Keratinocyte (primary cell): ENCODE measurements around the gene NINJ1. TPM values are rescaled to one million over a fixed set of nuclear protein-coding genes. Genes with fewer than 3 reads are reported as not detected.

Experiments
- DNase-seq: peaks from one replicate; pipeline ENCODE4 v3.0.0-alpha.2; 2011; ENCODE audit warnings: low read depth, missing footprints, low spot score
- FAIRE-seq: peaks from 2 replicates; lab custom pipeline; 2011; peaks lifted over from hg19 to GRCh38; lab: Jason Lieb, UNC
- H2AFZ ChIP-seq: 2 replicates; pipeline ENCODE4 v1.6.0; 2012; ENCODE audit warnings: low read length, control low read depth, inconsistent platforms; ENCODE audit not compliant: control insufficient read depth
- H3K27ac ChIP-seq: 2 replicates; pipeline ENCODE4 v1.5.1; 2011; ENCODE audit warnings: low read length; ENCODE audit not compliant: control insufficient read depth, insufficient read depth
- H3K27me3 ChIP-seq: 3 replicates; pipeline ENCODE4 v1.6.0; 2011; ENCODE audit warnings: low read length; ENCODE audit not compliant: control insufficient read depth, insufficient read depth; ENCODE audit errors: extremely low read depth
- H3K36me3 ChIP-seq, 2 experiments: 2 replicates in 1 of 2; 3 replicates in 1 of 2; pipeline ENCODE4 v1.5.1; 2011; ENCODE audit warnings: low read length in 2 of 2, mild to moderate bottlenecking in 1 of 2; ENCODE audit not compliant: control insufficient read depth in 2 of 2, insufficient read depth in 2 of 2; ENCODE audit errors: extremely low read depth in 1 of 2
- H3K4me1 ChIP-seq: 3 replicates; pipeline ENCODE4 v1.5.1; 2011; ENCODE audit warnings: low read length; ENCODE audit not compliant: control insufficient read depth, insufficient read depth; ENCODE audit errors: extremely low read depth
- H3K4me2 ChIP-seq: 3 replicates; pipeline ENCODE4 v1.6.0; 2011; ENCODE audit warnings: low read depth, low read length; ENCODE audit not compliant: control insufficient read depth, insufficient read depth; ENCODE audit errors: extremely low read depth
- H3K4me3 ChIP-seq, 3 experiments: fragments of 200-600 bp in 1 of 3; sonication (generic) in 1 of 3; 2 replicates in 2 of 3; 3 replicates in 1 of 3; pipeline ENCODE4 v1.5.1; 2011 to 2016; ENCODE audit warnings: low read length in 3 of 3, mild to moderate bottlenecking in 3 of 3, control low read depth in 2 of 3, inconsistent platforms in 1 of 3, low read depth in 1 of 3, mixed read lengths in 1 of 3, mixed run types in 1 of 3, moderate library complexity in 1 of 3; ENCODE audit not compliant: control insufficient read depth in 2 of 3, insufficient read depth in 2 of 3; ENCODE audit errors: extremely low read depth in 1 of 3
- H3K79me2 ChIP-seq: 2 replicates; pipeline ENCODE4 v1.6.0; 2012; ENCODE audit warnings: low read length; ENCODE audit not compliant: control insufficient read depth, insufficient read depth
- H3K9ac ChIP-seq: 3 replicates; pipeline ENCODE4 v1.6.0; 2011; ENCODE audit warnings: low read length; ENCODE audit not compliant: control insufficient read depth, insufficient read depth; ENCODE audit errors: extremely low read depth
- H3K9me1 ChIP-seq: 3 replicates; pipeline ENCODE4 v1.6.0; 2011; ENCODE audit warnings: low read length; ENCODE audit not compliant: control insufficient read depth, insufficient read depth; ENCODE audit errors: extremely low read depth
- H3K9me3 ChIP-seq: 2 replicates; pipeline ENCODE4 v1.5.1; 2012; ENCODE audit warnings: low read depth, low read length; ENCODE audit not compliant: control insufficient read depth
- H4K20me1 ChIP-seq: 3 replicates; pipeline ENCODE4 v1.6.0; 2011; ENCODE audit warnings: low read length; ENCODE audit not compliant: control insufficient read depth, insufficient read depth; ENCODE audit errors: extremely low read depth
- CTCF ChIP-seq, 3 experiments: IDR thresholded peaks in 1 of 3; conservative IDR thresholded peaks in 1 of 3; optimal IDR thresholded peaks in 1 of 3; 2 replicates in 2 of 3; 3 replicates in 1 of 3; pipeline versions ENCODE3 to v1.5.1; 2011; ENCODE audit warnings: low read length in 3 of 3, mild to moderate bottlenecking in 3 of 3, moderate library complexity in 2 of 3, control low read depth in 1 of 3, inconsistent platforms in 1 of 3; ENCODE audit not compliant: insufficient read depth in 2 of 3; ENCODE audit errors: extremely low read depth in 1 of 3
- EZH2 ChIP-seq: IDR thresholded peaks from one replicate; pipeline ENCODE4 v1.6.1; 2012; ENCODE audit warnings: inconsistent platforms, mild to moderate bottlenecking, low read length, moderate library complexity
- dilution Hi-C: fragments of 300-500 bp; cut with MboI; formaldehyde crosslinking; loops from one replicate; pipeline ENCODE4 v1.7.0; 2020; ENCODE audit warnings: low sequenced_read_pairs; ENCODE audit not compliant: extremely low pct_ligation_motif_present
- polyA plus RNA-seq, 5 experiments: library from polyadenylated mRNA; depleted of rRNA in 3 of 5; stranded (reverse) in 3 of 5; stranded (forward) in 1 of 5; unstranded in 1 of 5; fragments of >200 nt; gene quantifications; 1 replicate in 1 of 5; 2 replicates in 3 of 5; 3 replicates in 1 of 5; pipeline versions ENCODE4 v1.2.1 to v1.2.3, GENCODE V29; 2011 to 2012; ENCODE audit warnings: missing spikeins in 2 of 5, low read depth in 1 of 5, low replicate concordance in 1 of 5

NINJ1 gene
- polyA plus RNA-seq, 1 donor (not counting 4 experiments of a cell fraction or from before 2014, with no cell fraction given): 7.4 TPM

GRCh38 chr9:93080406-93080805 is 53.6 kb downstream of the NINJ1 start:
- Histone ChIP-seq H3K9me1 (no peaks in the 10 kb centered on the region), H3K4me2 (no peak overlapping the region), H3K4me1 (no peaks in the 10 kb centered on the region), H4K20me1 (no peaks in the 10 kb centered on the region), H3K9me3 (no peaks in the 10 kb centered on the region), H3K27me3 (peaks cover 3% of the 10 kb centered on the region), H3K27ac (no peak overlapping the region), H3K4me3 (no peak overlapping the region), H3K9ac (no peak overlapping the region), H2AFZ (no peak overlapping the region), H3K79me2 (no peaks in the 10 kb centered on the region), H3K36me3 (no peaks in the 10 kb centered on the region)
- dilution Hi-C loops: no loop called here
- TF ChIP-seq CTCF (optimal IDR thresholded peaks at IDR 0.05 in 1 of 3, IDR thresholded peaks at IDR 0.05 in 1 of 3, conservative IDR thresholded peaks at IDR 0.05 in 1 of 3; ENCODE audit: extremely low read depth in 1 of 3, insufficient read depth in 2 of 3, low read length in 3 of 3): no peak
- FAIRE-seq (no peak), DNase-seq (no peak)

GRCh38 chr9:93079371-93079770 is 54.7 kb downstream of the NINJ1 start:
- H3K4me2 ChIP-seq: no peak overlapping the region
- no peaks in the 10 kb centered on the region for H3K36me3 ChIP-seq
- TF ChIP-seq EZH2 (no peak), CTCF (optimal IDR thresholded peaks at IDR 0.05 in 1 of 3, IDR thresholded peaks at IDR 0.05 in 1 of 3, conservative IDR thresholded peaks at IDR 0.05 in 1 of 3; ENCODE audit: extremely low read depth in 1 of 3, insufficient read depth in 2 of 3, low read length in 3 of 3) (no peak)
- no peak overlapping the region for H2AFZ ChIP-seq
- no peaks in the 10 kb centered on the region for H3K79me2 ChIP-seq
- H3K9me3 ChIP-seq: no peaks in the 10 kb centered on the region
- H3K9ac ChIP-seq: no peak overlapping the region
- H3K9me1 ChIP-seq: no peaks in the 10 kb centered on the region
- H3K27me3 ChIP-seq: peaks cover 3% of the 10 kb centered on the region
- dilution Hi-C loops: no loop called here
- DNase-seq (no peak), FAIRE-seq (no peak)
- no peak overlapping the region for H3K4me3 ChIP-seq
- H4K20me1 ChIP-seq: no peaks in the 10 kb centered on the region
- H3K4me1 ChIP-seq: no peaks in the 10 kb centered on the region
- H3K27ac ChIP-seq: no peak overlapping the region
